Endothelial cell of umbilical vein (primary cell): ENCODE results near the gene EIF5A2. TPM values are rescaled to one million over a fixed set of nuclear protein-coding genes. Genes with fewer than 3 reads are reported as not detected.
A peak's percentile ranks its signal among the peaks of the same experiment; 100 is the strongest.

Source experiments
- BruUV-seq: library from RNA; stranded (reverse); fragments of 400-500 nt; replicated peaks from 2 replicates; lab custom pipeline; 2021; lab: Mats Ljungman, UMichigan
- CTCF ChIA-PET: fragments of 300-600, 350-600 bp; sonication (Branson Sonifier 250); formaldehyde crosslinking; loops from one replicate; lab custom pipeline; 2021; ENCODE audit warnings: antibody characterized with exemption, inconsistent platforms; lab: Charles Lee
- POLR2A ChIA-PET: fragments of 300-600, 350-600 bp; sonication (Branson Sonifier 250); formaldehyde crosslinking; loops from one replicate; lab custom pipeline; 2021; ENCODE audit warnings: antibody characterized with exemption, inconsistent platforms; lab: Charles Lee
- DNase-seq: peaks from one replicate; pipeline ENCODE4 v3.0.0-alpha.2; 2011; ENCODE audit warnings: low read depth, low spot score
- FAIRE-seq: peaks from 2 replicates; lab custom pipeline; 2011; peaks lifted over from hg19 to GRCh38; lab: Jason Lieb, UNC
- H2AFZ ChIP-seq: 2 replicates; pipeline ENCODE4 v1.6.0; 2012; ENCODE audit warnings: low read depth, low read length, control low read depth, inconsistent platforms
- H3K27ac ChIP-seq: 2 replicates; pipeline ENCODE4 v1.5.1; 2011; ENCODE audit warnings: low read depth, mild to moderate bottlenecking, control low read depth, low read length, moderate library complexity; ENCODE audit not compliant: insufficient read depth
- H3K27me3 ChIP-seq, 2 experiments: 2 replicates each; pipeline versions ENCODE4 v1.6.0 to v1.6.1; 2011; ENCODE audit warnings: low read length in 2 of 2, mixed read lengths in 1 of 2; ENCODE audit not compliant: control insufficient read depth in 2 of 2, insufficient read depth in 2 of 2
- H3K36me3 ChIP-seq, 2 experiments: 2 replicates in 1 of 2; 3 replicates in 1 of 2; pipeline ENCODE4 v1.5.1; 2011; ENCODE audit warnings: low read length in 2 of 2, mild to moderate bottlenecking in 1 of 2, moderate library complexity in 1 of 2; ENCODE audit not compliant: control insufficient read depth in 2 of 2, insufficient read depth in 2 of 2; ENCODE audit errors: extremely low read depth in 1 of 2
- H3K4me1 ChIP-seq: 3 replicates; pipeline ENCODE4 v1.5.1; 2011; ENCODE audit warnings: mild to moderate bottlenecking, low read length; ENCODE audit not compliant: control insufficient read depth, insufficient read depth; ENCODE audit errors: extremely low read depth
- H3K4me2 ChIP-seq: 2 replicates; pipeline ENCODE4 v1.6.1; 2011; ENCODE audit warnings: low read length, control low read depth, mixed read lengths; ENCODE audit not compliant: insufficient read depth
- H3K4me3 ChIP-seq, 3 experiments: fragments of 200-600 bp in 1 of 3; sonication (generic), shearing (Covaris generic) in 1 of 3; replicated peaks in 1 of 3; 2 replicates each; pipeline ENCODE4 v1.5.1; 2011 to 2016; ENCODE audit warnings: control low read depth in 3 of 3, low read length in 3 of 3, mild to moderate bottlenecking in 2 of 3, inconsistent platforms in 1 of 3, low read depth in 1 of 3, moderate library complexity in 1 of 3; ENCODE audit not compliant: insufficient read depth in 1 of 3
- H3K79me2 ChIP-seq: 2 replicates; pipeline ENCODE4 v1.6.0; 2012; ENCODE audit warnings: low read length, inconsistent platforms; ENCODE audit not compliant: control insufficient read depth, insufficient read depth
- H3K9ac ChIP-seq: replicated peaks from 2 replicates; pipeline ENCODE3; 2011; ENCODE audit warnings: low read length, control low read depth; ENCODE audit not compliant: insufficient read depth; ENCODE audit errors: extremely low read depth
- H3K9me1 ChIP-seq: replicated peaks from 3 replicates; pipeline ENCODE4 v1.6.0; 2011; ENCODE audit warnings: mild to moderate bottlenecking, low read length; ENCODE audit not compliant: control insufficient read depth, insufficient read depth; ENCODE audit errors: extremely low read depth
- H3K9me3 ChIP-seq: replicated peaks from 2 replicates; pipeline ENCODE4 v1.5.1; 2012; ENCODE audit warnings: low read length, inconsistent platforms; ENCODE audit not compliant: control insufficient read depth, insufficient read depth
- H4K20me1 ChIP-seq: replicated peaks from 2 replicates; pipeline ENCODE3; 2011; ENCODE audit warnings: mild to moderate bottlenecking, low read length; ENCODE audit not compliant: control insufficient read depth, insufficient read depth; ENCODE audit errors: extremely low read depth
- EZH2 ChIP-seq: IDR thresholded peaks from 2 replicates; pipeline ENCODE4 v1.6.1; 2012; ENCODE audit warnings: borderline replicate concordance, low read depth, mild to moderate bottlenecking, moderate library complexity, low read length, inconsistent platforms; ENCODE audit not compliant: severe bottlenecking
- FOS ChIP-seq: IDR thresholded peaks from 2 replicates; pipeline ENCODE4 v1.6.1; 2011; ENCODE audit warnings: mild to moderate bottlenecking, low read length, moderate library complexity, borderline replicate concordance; ENCODE audit not compliant: insufficient read depth
- POLR2A ChIP-seq: IDR thresholded peaks from 2 replicates; pipeline ENCODE4 v1.6.1; 2012; ENCODE audit warnings: low read depth, mild to moderate bottlenecking, control low read depth, low read length
- POLR2AphosphoS5 ChIP-seq: IDR thresholded peaks from 2 replicates; pipeline ENCODE4 v1.6.1; 2012; ENCODE audit warnings: low read depth, mild to moderate bottlenecking, control low read depth, low read length, moderate library complexity; ENCODE audit not compliant: insufficient read depth
- dilution Hi-C: fragments of 300-500 bp; cut with MboI; formaldehyde crosslinking; loops from one replicate; pipeline ENCODE4 v1.15.0; 2019; ENCODE audit warnings: low sequenced_read_pairs; ENCODE audit not compliant: extremely low pct_ligation_motif_present
- intact Hi-C: fragments of 100-400 bp; cut with micrococcal nuclease; formaldehyde crosslinking; loops from one replicate; pipeline ENCODE4 v1.10.0; 2022
- polyA plus RNA-seq, 4 experiments: library from polyadenylated mRNA; depleted of rRNA in 3 of 4; stranded (reverse) in 3 of 4; unstranded in 1 of 4; fragments of >200 nt; gene quantifications; 2 replicates each; pipeline versions ENCODE4 v1.2.1 to v1.2.3, GENCODE V29; 2011 to 2012; ENCODE audit warnings: missing spikeins in 1 of 4
- total RNA-seq: library from RNA; stranded (reverse); gene quantifications from 2 replicates; pipeline ENCODE4 v1.2.3, GENCODE V29; 2021
- TF ChIP-seq, protein P1 (sequence below), 2 donors: IDR thresholded peaks; 1 replicate in 1 of 2; 2 replicates in 1 of 2; pipeline ENCODE4 v1.5.1; 2011; ENCODE audit warnings: low read length in 2 of 2, mild to moderate bottlenecking in 2 of 2, moderate library complexity in 2 of 2, control low read depth in 1 of 2, inconsistent platforms in 1 of 2, low read depth in 1 of 2; ENCODE audit not compliant: insufficient read depth in 1 of 2; ENCODE audit errors: extremely low read depth in 1 of 2

Gene EIF5A2
- total and polyA plus RNA-seq, 2 donors (not counting 3 experiments of a cell fraction or from before 2014, with no cell fraction given): 3.7 to 10.9 TPM

DNA sequence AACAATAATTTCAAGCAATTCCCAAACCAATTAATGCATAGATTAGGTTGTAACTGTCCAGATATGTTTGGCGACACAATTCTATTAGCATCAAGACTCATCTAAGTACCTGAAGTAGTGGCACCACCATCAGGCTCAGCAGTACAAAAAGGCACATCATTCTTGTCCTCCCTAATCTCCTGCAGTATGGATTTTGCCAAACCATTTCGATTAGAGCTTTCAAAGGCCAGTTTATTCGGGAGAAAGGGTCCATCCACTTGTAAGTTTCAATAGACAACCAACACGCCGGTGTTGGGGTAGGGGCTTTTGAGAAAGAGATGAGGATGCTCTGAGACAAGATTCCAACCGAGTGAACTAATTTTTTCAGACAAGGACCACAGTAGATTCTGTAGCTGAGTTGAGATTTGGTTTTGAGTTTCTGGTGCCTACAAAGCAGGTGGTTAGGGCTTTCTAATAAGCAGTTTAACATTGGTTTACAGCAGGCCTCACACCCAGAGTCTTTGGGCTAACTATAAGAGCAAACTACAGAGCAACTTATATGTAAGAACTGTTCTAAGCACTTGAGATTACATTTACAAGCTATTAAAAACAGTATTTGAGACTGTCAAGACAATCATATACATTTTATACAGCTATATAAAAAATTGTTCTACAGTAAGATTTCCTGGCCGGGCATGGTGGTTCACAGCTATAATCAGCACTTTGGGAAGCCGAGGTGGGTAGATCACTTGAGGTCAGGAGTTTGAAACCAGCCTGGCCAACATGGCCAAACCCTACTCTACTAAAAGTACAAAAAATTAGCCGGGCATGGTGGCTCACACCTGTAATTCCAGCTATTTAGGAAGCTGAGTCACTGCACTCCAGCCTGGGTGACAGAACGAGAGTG is 43.0 kb downstream of the EIF5A2 start:
- POLR2A ChIA-PET: interaction anchor here (0.5 kb wide), 1 partner anchor 656 kb away, joined by 5 read pairs; no protein-coding TSS in a partner anchor
- intact Hi-C loops (loop anchor here (5.0 kb wide), 1 partner anchor 453 kb away; no protein-coding TSS in a partner anchor), dilution Hi-C loops (no loop called here)
- Histone ChIP-seq H3K4me1 (peaks cover 21% of the 10 kb centered on the region), H3K4me2 (no peak overlapping the region), H3K9me1 (no peaks in the 10 kb centered on the region), H3K79me2 (peaks cover 28% of the 10 kb centered on the region), H3K27me3 (no peaks in the 10 kb centered on the region), H3K36me3 (peaks cover 13 to 14% of the 10 kb centered on the region in 2 experiments), H3K9me3 (no peaks in the 10 kb centered on the region), H3K4me3 (no peak overlapping the region), H3K27ac (no peak overlapping the region), H4K20me1 (no peaks in the 10 kb centered on the region), H3K9ac (no peak overlapping the region), H2AFZ (no peak overlapping the region)
- BruUV-seq: no TSS peak
- FAIRE-seq (peak; percentile 46), DNase-seq (no peak)
- peak; percentile 91 for TF ChIP-seq POLR2AphosphoS5
- TF ChIP-seq POLR2A: peak; percentile 72
- TF ChIP-seq, protein P1, sequence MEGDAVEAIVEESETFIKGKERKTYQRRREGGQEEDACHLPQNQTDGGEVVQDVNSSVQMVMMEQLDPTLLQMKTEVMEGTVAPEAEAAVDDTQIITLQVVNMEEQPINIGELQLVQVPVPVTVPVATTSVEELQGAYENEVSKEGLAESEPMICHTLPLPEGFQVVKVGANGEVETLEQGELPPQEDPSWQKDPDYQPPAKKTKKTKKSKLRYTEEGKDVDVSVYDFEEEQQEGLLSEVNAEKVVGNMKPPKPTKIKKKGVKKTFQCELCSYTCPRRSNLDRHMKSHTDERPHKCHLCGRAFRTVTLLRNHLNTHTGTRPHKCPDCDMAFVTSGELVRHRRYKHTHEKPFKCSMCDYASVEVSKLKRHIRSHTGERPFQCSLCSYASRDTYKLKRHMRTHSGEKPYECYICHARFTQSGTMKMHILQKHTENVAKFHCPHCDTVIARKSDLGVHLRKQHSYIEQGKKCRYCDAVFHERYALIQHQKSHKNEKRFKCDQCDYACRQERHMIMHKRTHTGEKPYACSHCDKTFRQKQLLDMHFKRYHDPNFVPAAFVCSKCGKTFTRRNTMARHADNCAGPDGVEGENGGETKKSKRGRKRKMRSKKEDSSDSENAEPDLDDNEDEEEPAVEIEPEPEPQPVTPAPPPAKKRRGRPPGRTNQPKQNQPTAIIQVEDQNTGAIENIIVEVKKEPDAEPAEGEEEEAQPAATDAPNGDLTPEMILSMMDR (IDR thresholded peaks at IDR 0.05; ENCODE audit: extremely low read depth in 1 of 2, insufficient read depth in 1 of 2, low read depth in 1 of 2, low read length in 2 of 2): no peak
- no peak for TF ChIP-seq EZH2
- no peak for TF ChIP-seq FOS
- CTCF ChIA-PET: interaction anchor here (0.6 to 1.4 kb wide), 4 partner anchors 9 to 451 kb away, joined by 3 to 7 read pairs (median 4); no protein-coding TSS in a partner anchor
